HepG2 (cell line): Measurements from ENCODE around the gene SCUBE1. TPM values are rescaled to one million over a fixed set of nuclear protein-coding genes. Genes with fewer than 3 reads are reported as not detected.

Experiments
- AHDC1 ChIP-seq: sonication (generic); formaldehyde crosslinking; IDR thresholded peaks from 2 replicates; pipeline ENCODE4 v1.5.1; 2020; ENCODE audit warnings: mild to moderate bottlenecking, missing genetic modification reagents, borderline replicate concordance
- BCLAF1 ChIP-seq: fragments of 450-650 bp; IDR thresholded peaks from 2 replicates; pipeline ENCODE4 v1.6.1; 2017; ENCODE audit warnings: mild to moderate bottlenecking
- DMAP1 ChIP-seq: IDR thresholded peaks from 2 replicates; pipeline ENCODE4 v1.6.1; 2016
- MED8 ChIP-seq: sonication (generic); formaldehyde crosslinking; IDR thresholded peaks from 2 replicates; pipeline ENCODE4 v1.8.1; 2023; ENCODE audit warnings: mild to moderate bottlenecking, missing genetic modification reagents; ENCODE audit not compliant: insufficient replicate concordance
- NR2F2 ChIP-seq: IDR thresholded peaks from 2 replicates; pipeline ENCODE4 v1.6.1; 2012; ENCODE audit warnings: low read depth, inconsistent platforms, borderline replicate concordance
- PHB2 ChIP-seq: fragments of 450-650 bp; IDR thresholded peaks from 2 replicates; pipeline ENCODE4 v1.6.1; 2018; ENCODE audit not compliant: partially characterized antibody
- SAP130 ChIP-seq: IDR thresholded peaks from 2 replicates; pipeline ENCODE4 v1.6.1; 2016; ENCODE audit warnings: low read depth
- TFDP2 ChIP-seq: sonication (generic); formaldehyde crosslinking; IDR thresholded peaks from 2 replicates; pipeline ENCODE4 v1.4.0; 2020; ENCODE audit warnings: missing genetic modification reagents
- THAP8 ChIP-seq: sonication (generic); formaldehyde crosslinking; IDR thresholded peaks from 2 replicates; pipeline ENCODE4 v1.5.1; 2020; ENCODE audit warnings: missing genetic modification reagents, mild to moderate bottlenecking, borderline replicate concordance
- ZGPAT ChIP-seq: IDR thresholded peaks from 2 replicates; pipeline ENCODE4 v1.6.1; 2016; ENCODE audit warnings: mild to moderate bottlenecking
- ZNF512 ChIP-seq: sonication (generic); formaldehyde crosslinking; IDR thresholded peaks from 2 replicates; pipeline ENCODE4 v1.4.0; 2020; ENCODE audit warnings: mild to moderate bottlenecking, missing genetic modification reagents
- ZSCAN25 ChIP-seq: sonication (generic); formaldehyde crosslinking; IDR thresholded peaks from 2 replicates; pipeline ENCODE4 v1.8.0; 2022; ENCODE audit warnings: mild to moderate bottlenecking, missing genetic modification reagents
- polyA plus RNA-seq, 8 experiments: library from polyadenylated mRNA; depleted of rRNA in 3 of 8; stranded (reverse) in 7 of 8; unstranded in 1 of 8; fragments of >200 nt; fragmentation: Illumina TruSeq in 4 of 8; extraction: Trizol in 4 of 8; gene quantifications; 2 replicates each; pipeline versions ENCODE4 v1.2.1 to v1.2.3, GENCODE V29; 2011 to 2016; ENCODE audit warnings: low read depth in 4 of 8, missing spikeins in 1 of 8, mixed read lengths in 1 of 8; ENCODE audit not compliant: insufficient read depth in 1 of 8
- total RNA-seq, 5 experiments: library from RNA; depleted of rRNA; stranded (reverse); fragments of >200 nt; fragmentation: Illumina TruSeq; extraction: Trizol; gene quantifications; 2 replicates each; pipeline ENCODE4 v1.2.3, GENCODE V29; 2016; ENCODE audit warnings: low read depth in 1 of 5

SCUBE1 gene
- total and polyA plus RNA-seq, 2 of the 13 experiments (the other 11 are each of a cell fraction or from before 2014, with no cell fraction given), result under 0.01 to 0.05 TPM

GRCh38 chr22:43186272-43187170 lies 156.7 kb downstream of the SCUBE1 start, which contains the start of gene TTLL12 (continued):
- TF ChIP-seq ZGPAT (CRISPR knock-in tag), result 0 out of 2 replicates have a peak, but pooled peaks have one; percentile 24
- TF ChIP-seq TFDP2 (CRISPR knock-in tag), result no peak; the same call in 1 of the 2 replicates
- TF ChIP-seq ZSCAN25 (CRISPR knock-in tag), result no peak; the same call in 1 of the 2 replicates
- no peak for TF ChIP-seq MED8 (CRISPR knock-in tag)
- no peak for TF ChIP-seq BCLAF1
- TF ChIP-seq NR2F2, result no peak
- TF ChIP-seq SAP130 (CRISPR knock-in tag), result peak; percentile 48; the same call in 1 of the 2 replicates
- no peak for TF ChIP-seq PHB2
- no peak for TF ChIP-seq AHDC1 (CRISPR knock-in tag)
- no peak for TF ChIP-seq ZNF512 (CRISPR knock-in tag)
- TF ChIP-seq THAP8, result no peak
- 0 out of 2 replicates have a peak, but pooled peaks have one; percentile 17 for TF ChIP-seq DMAP1 (CRISPR knock-in tag)
